OCI-M1 (cell line): ENCODE data around the gene DIO1.
A peak's percentile ranks its signal among the peaks of the same experiment; 100 is the strongest.
"Not testable (repeated sequence)": the region's sequence is repeated elsewhere in the genome, so short reads cannot be mapped to it uniquely, and the experiment has no call there.

Source experiments
- DNase-seq: peaks from one replicate; lab custom pipeline; 2025; lab: John Stamatoyannopoulos, UW

The DIO1 gene

GRCh38 chr1:53893999-53894636 lies at the start of gene DIO1:
Gene DIO1, plus strand, starts transcription at chr1:53894187. Its CDS starts 24 bp downstream, at chr1:53894211.
- DNase-seq: no peak

- DNase-seq: no peak
Observed at GRCh38 chr1:53847980-53848379, 46.0 kb upstream of the DIO1 start.

- no peak for DNase-seq
Observed at GRCh38 chr1:53850082-53850673, 43.8 kb upstream of the DIO1 start.

GRCh38 chr1:53851571-53852285 lies 42.3 kb upstream of the DIO1 start:
- DNase-seq: no peak

- DNase-seq: peak; percentile 74
Observed at GRCh38 chr1:53860967-53861411, 33.0 kb upstream of the DIO1 start.

GRCh38 chr1:53862507-53862906 lies 31.5 kb upstream of the DIO1 start:
- no peak for DNase-seq

- no peak for DNase-seq
Observed at GRCh38 chr1:53868565-53868964, 25.4 kb upstream of the DIO1 start.

- peak; percentile 21 for DNase-seq
Observed at GRCh38 chr1:53869454-53870117, 24.4 kb upstream of the DIO1 start.

- DNase-seq: no peak
Observed at GRCh38 chr1:53871221-53871620, 22.8 kb upstream of the DIO1 start.

GRCh38 chr1:53871773-53872484 lies 22.1 kb upstream of the DIO1 start:
- no peak for DNase-seq

GRCh38 chr1:53875150-53875549 lies 18.8 kb upstream of the DIO1 start:
- not testable (repeated sequence) for DNase-seq

GRCh38 chr1:53878492-53879105 lies 15.4 kb upstream of the DIO1 start:
- peak; percentile 67 for DNase-seq

GRCh38 chr1:53881853-53882252 lies 12.1 kb upstream of the DIO1 start:
- not testable (repeated sequence) for DNase-seq

- DNase-seq: not testable (repeated sequence)
Observed at GRCh38 chr1:53883600-53883999, 10.4 kb upstream of the DIO1 start.

GRCh38 chr1:53888681-53889080 lies 5.3 kb upstream of the DIO1 start:
- no peak for DNase-seq

GRCh38 chr1:53889304-53890298 lies 4.4 kb upstream of the DIO1 start, which contains the start of gene YIPF1:
Gene YIPF1, minus strand, starts transcription at chr1:53889797. Its CDS starts 860 bp downstream, at chr1:53888937.
- peak; percentile 95 for DNase-seq

GRCh38 chr1:53890522-53890941 lies 3.5 kb upstream of the DIO1 start:
- DNase-seq: no peak

GRCh38 chr1:53891018-53891417 lies 3.0 kb upstream of the DIO1 start:
- no peak for DNase-seq

GRCh38 chr1:53891678-53892077 lies 2.3 kb upstream of the DIO1 start:
- no peak for DNase-seq

GRCh38 chr1:53892911-53893310 lies 1.1 kb upstream of the DIO1 start:
- peak; percentile 17 for DNase-seq
